Skin epidermis (tissue), 12 donors: ENCODE results near the gene ZNF627.
"Not testable (repeated sequence)": the region's sequence is repeated elsewhere in the genome, so short reads cannot be mapped to it uniquely, and the experiment has no call there.

ENCODE experiments used
- H3K27ac ChIP-seq, 21 experiments: fragments of 200-600 bp; sonication (generic) in 11 of 21; one replicate each; pipeline ENCODE4 v1.5.0; 2020; ENCODE audit warnings: mild to moderate bottlenecking in 3 of 21, inconsistent platforms in 2 of 21, moderate library complexity in 2 of 21
- H3K4me3 ChIP-seq, 7 experiments: fragments of 200-600 bp; sonication (generic) in 2 of 7; one replicate each; pipeline ENCODE4 v1.5.0; 2020; ENCODE audit warnings: inconsistent platforms in 2 of 7, mild to moderate bottlenecking in 2 of 7, moderate library complexity in 1 of 7

ZNF627 gene

DNA sequence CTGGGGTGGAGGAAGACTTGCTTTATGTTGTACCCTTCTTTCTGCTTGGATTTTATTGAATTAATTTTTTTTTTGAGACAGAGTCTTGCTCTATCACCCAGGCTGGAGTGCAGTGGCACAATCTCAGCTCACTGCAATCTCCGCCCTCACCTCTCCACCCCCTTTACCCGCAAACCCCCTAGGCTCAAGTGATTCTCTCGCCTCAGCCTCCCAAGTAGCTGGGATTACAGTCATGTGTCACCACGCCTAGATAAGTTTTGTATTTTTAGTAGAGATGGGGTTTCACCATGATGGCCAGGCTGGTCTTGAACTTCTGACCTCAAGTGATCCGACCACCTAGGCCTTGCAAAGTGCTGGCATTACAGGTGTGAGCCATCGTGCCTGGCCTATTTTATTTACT lies 23.9 kb upstream of the ZNF627 start:
- H3K4me3 ChIP-seq = not testable (repeated sequence)

DNA sequence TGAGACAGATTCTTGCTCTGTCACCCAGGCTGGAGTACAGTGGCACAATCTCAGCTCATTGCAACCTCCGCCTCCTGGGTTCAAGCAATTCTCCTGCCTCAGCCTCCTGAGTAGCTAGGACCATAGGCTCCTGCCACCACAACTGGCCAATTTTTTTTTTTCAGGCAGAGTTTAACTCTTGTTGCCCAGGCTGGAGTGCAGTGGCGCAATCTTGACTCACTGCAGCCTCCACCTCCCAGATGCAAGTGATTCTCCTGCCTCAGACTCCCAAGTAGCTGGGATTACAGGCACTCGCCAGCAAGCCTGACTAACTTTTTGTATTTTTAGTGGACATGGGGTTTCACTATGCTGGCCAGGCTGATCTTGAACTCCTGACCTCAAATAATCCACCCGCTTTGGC lies 23.5 kb upstream of the ZNF627 start:
- H3K4me3 ChIP-seq, H3K27ac ChIP-seq: not testable (repeated sequence)

More for the DNA sequence above, 23.9 kb upstream of the ZNF627 start:
- not testable (repeated sequence) for H3K27ac ChIP-seq

DNA sequence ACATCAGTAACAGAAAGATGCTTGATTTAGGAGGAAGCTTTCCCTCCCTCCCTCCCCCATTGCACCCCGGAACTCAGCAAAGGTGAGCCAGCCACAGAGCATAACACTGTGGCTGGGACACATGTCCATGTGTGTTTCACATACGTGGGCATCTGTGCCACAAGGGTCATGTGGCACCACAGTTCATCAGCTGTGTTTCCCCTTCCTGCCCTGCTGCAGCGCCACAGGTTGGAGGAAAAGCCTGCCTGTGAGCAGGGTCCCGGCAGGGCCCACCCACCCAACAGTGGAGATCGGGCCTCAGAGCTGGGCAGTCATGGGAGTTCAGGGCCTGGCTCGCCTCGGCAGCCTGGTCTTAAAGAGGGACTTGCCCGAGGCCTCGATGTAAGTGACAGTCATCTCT lies 22.6 kb upstream of the ZNF627 start:
- peak overlapping the region in 1 of 21 experiments; percentile 22 for H3K27ac ChIP-seq

DNA sequence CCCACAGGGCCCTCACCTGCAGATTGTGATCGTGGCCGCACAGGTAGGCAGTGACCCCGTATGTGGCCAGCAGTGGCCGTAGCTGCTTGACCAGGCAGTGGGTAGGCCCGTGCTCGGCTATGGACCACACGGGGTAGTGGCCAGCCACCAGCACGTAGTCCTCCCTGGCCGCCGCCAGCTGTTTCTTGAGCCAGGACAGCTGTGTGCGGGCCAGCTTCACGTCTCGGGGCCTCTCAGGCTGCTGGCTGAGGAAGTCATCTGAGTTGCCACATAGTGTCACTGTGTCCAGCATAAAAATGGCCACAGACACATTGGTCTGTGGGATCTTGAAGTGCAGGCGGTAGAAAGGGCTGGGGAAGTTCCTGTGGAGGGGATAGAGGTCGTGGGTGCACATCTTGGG lies 21.1 kb upstream of the ZNF627 start:
- Histone ChIP-seq H3K4me3 (no peak overlapping the region), H3K27ac (peak overlapping the region in 3 of 21 experiments; percentile 9 to 85 (median 81))

More for the DNA sequence above, 22.6 kb upstream of the ZNF627 start:
- H3K4me3 ChIP-seq = no peak overlapping the region

DNA sequence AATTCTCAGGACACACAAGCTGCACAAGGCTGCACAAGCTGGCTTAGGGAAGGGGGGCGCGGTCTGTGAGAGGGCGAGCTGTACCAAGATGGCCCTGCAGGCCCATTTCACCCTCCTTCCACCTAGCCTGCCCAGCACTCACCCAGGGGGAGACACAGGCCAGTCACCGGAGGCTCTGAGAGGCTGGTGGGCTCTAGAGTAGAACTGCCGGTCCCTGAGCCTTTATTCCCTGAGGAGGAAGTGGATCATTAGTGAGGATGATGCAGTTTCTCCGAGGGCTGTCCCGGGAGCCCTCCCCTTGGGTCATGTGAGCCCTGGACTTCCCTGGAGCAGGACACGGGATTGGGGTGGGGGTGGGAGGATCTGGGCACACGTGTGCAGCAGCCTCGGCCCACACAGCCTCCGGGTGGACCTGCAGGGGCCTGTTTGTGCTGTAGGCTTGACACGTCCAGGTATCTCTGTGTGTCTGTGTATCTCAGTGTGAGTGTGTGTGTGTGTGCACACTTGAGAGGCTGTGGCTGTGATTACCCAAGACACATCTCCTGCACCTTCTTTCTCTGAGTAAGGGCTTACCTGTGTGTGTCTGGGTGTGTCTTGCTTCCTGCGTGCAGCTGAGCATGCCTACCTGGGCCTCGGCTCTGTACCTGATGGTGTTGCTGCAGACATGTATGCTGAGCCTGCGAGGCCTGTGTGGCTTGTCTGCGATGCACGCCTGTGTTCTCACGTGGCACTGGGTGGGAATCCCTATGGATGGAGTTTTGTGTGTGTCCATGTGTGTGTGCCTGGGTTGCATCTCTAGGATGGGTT lies 19.6 kb upstream of the ZNF627 start, which contains the start of gene ACP5:
TSS of gene ACP5 (minus strand) at position 195 of the 807 bp plus-strand sequence. CDS start 328 bp downstream, outside the sequence.
- H3K27ac ChIP-seq = peak within 1 kb of the TSS in 20 of 21 experiments; percentile 13 to 88 (median 78)
- peak within 1 kb of the TSS; percentile 29 to 51 (median 42) for H3K4me3 ChIP-seq

DNA sequence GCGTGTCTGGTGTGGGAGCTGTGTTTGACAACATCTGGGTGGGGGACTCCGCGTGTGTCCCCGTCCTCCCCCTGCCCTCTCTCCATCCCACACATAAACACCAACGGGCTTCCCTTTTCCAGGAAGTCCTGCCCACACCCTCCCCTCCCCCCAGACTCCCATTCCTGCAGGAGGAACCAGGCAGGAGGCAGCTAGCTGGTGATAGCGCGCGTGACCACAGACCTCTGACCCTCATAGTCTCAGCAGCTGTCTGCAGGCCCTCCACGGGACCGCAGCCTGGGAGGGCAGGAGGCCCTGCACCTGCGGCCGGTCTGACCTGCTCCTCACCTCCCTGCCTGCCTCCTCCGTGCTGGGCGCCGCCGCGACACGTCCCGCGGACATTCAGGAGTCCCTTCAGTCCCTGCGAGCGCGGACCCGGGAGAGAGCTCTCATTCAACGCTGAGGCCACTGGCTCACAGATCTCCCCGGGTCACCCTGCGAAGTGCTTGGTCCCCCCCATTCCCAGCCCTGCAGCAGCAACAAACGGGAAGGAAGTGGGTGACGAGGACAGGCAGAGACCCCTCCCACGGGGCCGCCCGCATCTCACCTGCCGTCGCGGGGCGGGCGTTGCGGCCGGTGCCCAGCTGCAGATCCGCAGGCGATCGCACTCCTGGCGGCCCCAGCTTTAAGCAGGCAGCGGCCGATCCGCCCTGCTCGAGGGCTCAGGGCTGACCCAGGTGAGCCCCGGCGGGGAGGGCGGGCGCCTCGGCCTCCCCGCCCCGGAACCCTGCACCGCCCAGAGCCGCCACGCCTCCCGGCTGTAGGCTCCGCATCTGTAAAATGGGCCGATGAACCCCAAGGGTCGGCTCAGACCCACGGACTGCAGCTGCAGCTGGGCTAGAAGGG lies 18.8 kb upstream of the ZNF627 start:
- Histone ChIP-seq H3K27ac (peak overlapping the region in 20 of 21 experiments; percentile 13 to 88 (median 78)), H3K4me3 (peak overlapping the region; percentile 29 to 51 (median 42))

DNA sequence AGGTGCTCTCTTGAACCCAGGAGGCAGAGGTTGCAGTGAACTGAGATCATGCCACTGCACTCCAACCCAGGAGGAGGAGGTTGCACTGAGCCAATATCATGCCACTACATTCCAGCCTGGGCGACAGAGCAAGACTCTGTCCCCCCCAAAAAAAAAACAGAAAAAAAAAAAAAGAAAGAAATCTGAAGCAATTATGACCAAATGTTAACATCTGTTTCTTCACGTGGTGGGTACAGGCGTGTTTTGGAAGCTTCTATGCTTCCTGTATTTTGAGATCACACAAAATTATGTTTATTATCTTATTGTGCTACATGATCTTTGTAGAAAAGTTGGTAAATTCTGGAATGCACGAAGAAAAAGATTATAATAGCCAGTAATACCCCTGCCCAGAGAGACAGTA lies 17.2 kb upstream of the ZNF627 start:
- Histone ChIP-seq H3K27ac (peak overlapping the region in 11 of 21 experiments; percentile 11 to 84 (median 75)), H3K4me3 (no peak overlapping the region)

DNA sequence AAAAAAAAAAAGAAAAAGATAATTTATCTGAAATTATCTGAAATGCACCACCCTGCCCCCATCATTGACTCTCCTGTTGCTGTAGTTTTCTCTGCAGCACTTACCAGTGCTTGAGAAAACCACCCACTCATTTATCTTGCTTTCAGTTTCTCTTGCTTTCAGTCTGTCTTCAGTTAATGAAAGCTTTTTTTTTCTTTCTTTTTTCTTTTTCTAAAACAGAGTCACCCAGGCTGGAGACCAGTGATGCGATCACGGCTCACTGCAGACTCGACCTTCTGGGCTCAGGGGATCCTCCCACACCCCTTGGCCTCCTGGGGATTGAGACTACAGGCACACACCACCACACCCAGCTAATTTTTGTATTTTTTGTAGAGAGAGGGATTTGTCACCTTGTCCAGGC lies 15.5 kb upstream of the ZNF627 start:
- Histone ChIP-seq H3K4me3 (no peak overlapping the region), H3K27ac (peak overlapping the region in 16 of 21 experiments; percentile 25 to 84 (median 68))

DNA sequence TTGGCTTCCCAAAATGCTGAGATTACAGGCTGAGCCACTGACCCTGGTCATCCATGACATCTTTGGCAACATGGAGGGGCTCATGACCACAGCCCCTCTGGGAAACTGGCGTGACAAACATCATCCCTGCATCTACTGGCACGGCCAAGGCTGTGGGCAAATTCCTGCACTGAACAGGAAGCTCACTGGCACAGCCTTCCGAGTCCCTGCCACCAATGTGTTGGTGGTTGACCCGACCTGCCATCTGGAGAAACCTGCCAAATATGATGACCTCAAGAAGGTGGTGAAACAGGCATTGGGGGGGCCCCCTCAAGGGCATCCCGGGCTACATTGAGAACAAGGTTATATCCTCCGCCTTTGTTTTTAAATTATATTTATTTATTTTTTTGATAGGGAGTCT lies 11.0 kb upstream of the ZNF627 start:
- Histone ChIP-seq H3K27ac (no peak overlapping the region), H3K4me3 (no peak overlapping the region)

DNA sequence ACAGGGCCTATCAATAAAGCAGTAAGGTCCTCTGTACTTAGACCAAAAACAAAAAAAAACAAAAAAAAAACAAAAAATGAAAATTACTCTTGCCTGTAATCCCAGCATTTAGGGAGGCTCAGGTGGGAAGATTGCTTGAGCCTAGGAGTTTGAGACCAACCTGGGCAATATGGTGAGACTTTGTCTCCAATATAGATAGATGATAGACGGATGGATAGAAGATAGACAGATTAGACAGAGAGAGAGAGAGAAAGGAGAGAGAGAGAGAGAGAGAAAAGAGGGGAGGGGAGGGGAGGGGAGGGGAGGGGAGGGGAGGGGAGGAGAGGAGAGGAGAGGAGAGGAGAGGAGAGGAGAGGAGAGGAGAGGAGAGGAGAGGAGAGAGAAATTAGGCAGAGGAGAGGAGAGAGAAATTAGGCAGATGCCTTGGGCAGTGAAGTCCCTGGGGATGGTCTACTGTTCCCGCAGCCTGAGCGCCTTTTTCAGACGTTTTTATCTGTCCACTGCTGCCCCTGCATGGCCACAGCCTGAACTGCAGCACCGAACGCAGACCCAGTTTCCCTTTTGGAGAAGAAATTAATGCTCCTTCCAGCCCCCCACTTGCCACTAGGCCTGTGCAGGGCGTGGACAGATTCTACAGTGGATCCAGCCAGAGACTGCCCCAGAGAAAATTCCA lies 9.8 kb upstream of the ZNF627 start:
- Histone ChIP-seq H3K27ac (no peak overlapping the region), H3K4me3 (no peak overlapping the region)

DNA sequence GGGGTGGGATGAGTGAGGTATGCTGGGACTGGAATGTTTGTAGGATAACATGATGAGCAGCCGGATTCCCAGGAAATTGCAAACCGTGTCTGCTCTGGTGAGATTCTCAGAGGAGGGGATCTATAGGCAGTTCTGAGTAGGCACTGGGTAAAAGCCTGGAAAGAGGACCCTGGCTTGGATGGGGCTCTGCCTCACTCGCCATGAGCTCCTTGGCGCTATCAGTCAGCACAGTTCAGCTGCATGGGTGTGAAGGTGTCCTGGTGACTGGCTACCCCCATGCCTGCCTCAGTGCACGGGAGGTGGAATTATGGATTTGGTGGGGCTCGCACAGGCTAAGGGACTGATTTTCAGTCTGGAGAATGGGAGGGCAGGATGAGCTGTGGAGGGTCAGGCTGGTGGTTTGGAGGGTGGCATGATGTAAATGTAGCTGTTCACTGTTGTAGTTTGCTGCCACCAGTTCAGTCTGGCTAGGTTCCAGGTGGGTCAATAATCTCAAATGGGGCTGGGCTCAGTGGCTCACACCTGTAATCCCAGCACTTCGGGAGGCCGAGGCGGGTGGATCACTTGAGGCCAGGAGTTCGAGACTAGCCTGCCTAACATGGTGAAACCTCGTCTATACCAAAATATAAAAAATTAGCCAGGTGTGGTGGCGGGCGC lies 9.2 kb upstream of the ZNF627 start:
- H3K27ac ChIP-seq = no peak overlapping the region
- no peak overlapping the region for H3K4me3 ChIP-seq

DNA sequence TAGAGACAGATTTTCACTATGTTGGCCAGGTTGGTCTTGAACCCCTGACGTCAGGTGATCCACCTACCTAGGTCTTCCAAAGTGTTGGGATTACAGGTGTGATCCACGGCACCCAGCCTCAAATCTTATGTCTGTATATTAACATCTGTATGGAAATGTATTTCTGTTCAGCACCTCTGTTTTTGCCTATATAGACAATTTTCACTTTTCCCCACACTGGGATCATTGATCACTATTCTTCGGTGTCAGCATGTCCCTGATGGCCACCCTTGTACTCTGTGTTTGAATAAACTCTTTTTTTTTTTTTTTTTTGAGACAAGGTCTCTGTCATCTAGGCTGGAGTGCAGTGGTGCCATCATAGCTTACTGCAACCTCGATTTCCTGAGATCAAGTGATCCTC lies 3.2 kb upstream of the ZNF627 start:
- no peak overlapping the region for H3K4me3 ChIP-seq
- H3K27ac ChIP-seq = no peak overlapping the region

DNA sequence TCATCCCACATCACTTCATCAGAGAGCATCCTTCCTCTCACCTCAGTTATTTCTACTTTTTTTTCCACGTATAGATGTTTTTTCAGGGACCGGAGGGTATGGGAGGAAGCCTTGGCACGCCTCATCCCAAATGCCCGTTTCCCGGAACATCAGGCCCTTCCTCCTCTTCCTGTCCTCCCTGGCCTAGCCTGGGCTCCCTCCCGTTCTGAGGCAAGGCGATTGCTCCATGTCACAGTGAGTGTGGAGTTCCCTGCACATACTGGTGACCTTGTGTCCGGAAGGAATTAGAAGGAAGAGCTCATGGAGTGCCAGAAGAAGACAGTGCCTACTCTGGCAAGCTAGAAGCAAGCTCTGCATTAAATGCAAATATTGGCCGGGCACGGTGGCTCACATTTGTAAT lies 1.1 kb upstream of the ZNF627 start:
- peak overlapping the region in 3 of 21 experiments; percentile 89 to 95 (median 93) for H3K27ac ChIP-seq
- H3K4me3 ChIP-seq = no peak overlapping the region

DNA sequence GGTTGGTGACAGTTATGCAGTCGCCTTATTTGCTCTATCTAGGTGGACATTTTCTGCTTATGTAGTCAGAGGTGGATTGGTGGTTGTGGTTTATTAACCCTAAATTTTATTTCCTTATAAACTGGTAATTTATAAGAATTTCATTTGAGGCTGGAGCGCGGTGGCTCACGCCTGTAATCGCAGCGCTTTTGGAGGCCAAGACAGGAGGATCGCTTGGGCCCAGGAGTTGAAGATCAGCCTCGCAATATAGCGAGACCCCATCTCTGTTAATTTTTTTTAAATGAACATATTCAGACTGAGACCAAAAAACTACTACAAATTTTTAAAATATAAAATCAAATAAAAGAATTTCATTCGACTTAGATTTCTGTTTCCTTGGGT lies 810 bp downstream of the ZNF627 start:
- H3K4me3 ChIP-seq = peak overlapping the region; percentile 77 to 97 (median 92)
- peak overlapping the region in 17 of 21 experiments; percentile 81 to 98 (median 93) for H3K27ac ChIP-seq

DNA sequence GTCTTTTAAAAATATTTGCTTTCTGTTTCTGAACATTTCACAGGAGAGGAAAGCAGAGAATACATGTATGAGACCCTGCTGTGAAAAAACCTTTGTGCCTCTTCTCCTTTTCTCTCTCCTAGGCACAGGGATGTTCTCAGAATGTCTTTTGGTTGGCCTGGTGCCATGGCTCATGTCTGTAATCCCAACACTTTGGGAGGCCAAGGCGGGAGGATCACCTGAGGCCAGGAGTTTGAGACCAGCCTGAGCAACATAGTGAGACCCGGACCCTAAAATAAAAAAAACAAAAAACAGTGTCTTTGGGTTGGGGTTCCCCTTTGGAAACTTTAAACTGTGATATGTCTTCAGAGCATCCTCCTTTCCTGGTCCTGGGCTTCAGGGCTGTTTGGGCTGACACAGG lies 1.5 kb downstream of the ZNF627 start:
- Histone ChIP-seq H3K4me3 (no peak overlapping the region), H3K27ac (no peak overlapping the region)

DNA sequence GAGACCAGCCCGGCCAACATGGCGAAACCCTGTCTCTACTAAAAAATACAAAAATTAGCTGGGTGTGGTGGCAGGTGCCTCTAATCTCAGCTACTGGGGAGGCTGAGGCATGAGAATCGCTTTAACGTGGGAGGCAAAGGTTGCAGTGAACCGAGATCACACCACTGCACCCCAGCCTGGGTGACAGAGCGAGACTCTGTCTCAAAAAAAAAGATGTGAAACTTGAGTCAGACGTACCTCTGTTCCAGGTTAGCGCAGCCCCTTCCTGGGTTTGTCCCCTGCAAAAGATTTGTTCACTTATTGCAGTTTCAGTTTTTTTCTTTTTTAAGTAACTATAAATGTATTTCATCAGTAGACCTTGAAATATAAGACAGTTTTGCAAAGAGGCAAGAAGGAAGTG lies 2.4 kb downstream of the ZNF627 start:
- H3K27ac ChIP-seq, H3K4me3 ChIP-seq: not testable (repeated sequence)

DNA sequence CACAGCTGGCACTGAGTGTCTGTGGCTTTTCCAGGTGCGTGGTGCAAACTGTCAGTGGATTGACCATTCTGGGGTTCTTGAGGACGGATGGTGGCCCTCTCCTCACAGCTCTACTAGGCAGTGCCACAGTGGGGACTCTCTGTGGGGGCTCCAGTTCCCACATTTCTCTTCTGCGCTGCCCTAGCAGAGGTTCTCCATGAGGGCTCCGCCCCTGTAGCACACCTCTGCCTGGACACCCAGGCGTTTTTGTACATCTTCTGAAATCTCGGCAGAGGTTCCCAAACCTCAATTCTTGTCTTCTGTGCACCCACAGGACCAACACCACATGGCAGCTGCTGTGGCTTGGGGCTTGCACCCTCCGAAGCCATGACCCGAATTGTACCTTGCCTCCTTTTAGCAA lies 9.2 kb downstream of the ZNF627 start:
- no peak overlapping the region for H3K27ac ChIP-seq
- H3K4me3 ChIP-seq = no peak overlapping the region

DNA sequence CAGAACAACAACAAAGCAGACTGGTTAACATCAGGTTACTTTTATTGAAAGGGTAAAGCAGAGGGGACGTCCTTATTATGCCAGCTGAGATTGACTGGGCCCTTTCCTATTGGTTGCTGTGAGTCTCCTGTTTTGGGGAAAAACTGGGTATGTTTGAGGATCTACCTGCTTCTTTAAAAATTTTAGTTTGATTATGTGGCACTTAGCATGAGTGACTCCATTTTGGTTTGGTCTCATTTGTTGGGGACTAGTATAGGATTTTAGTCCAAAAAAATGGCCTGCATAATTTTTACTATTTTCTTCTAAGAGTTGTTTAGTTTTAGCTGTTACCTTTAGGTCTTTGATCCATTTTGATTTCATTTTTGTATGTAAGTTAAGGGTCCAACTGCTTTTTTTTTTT lies 14.4 kb downstream of the ZNF627 start:
- no peak overlapping the region for H3K27ac ChIP-seq

DNA sequence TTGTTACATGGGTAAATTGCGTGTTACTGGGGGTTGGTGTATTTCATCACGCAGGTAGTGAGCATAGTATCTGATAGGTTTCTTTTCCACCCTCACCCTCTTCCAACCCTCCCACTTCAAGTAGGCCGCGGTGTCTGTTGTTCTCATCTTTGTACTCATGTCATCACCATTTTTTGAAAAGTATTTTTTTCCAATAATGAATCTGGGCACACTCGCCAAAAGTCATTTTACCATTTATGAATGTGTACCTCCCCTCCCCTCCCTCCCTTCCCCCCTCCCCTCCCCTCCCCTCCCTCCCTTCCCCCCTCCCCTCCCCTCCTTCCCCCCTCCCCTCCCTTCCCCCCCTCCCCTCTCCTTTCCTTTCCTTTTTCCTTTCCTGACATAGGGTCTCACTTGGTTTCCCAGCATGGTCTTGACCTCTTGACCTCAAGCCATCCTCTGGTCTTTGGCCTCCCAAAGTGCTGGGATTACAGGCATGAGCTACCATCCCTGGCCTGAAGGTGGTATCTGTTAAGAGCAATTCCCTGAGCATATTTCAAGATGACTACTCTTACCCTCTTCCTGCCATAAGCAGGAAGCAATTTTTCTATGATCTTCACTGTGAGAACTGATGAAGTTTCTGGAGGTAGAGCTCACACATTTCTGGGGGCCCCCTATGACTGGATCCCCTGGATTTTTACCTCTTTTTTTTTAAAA lies 15.7 kb downstream of the ZNF627 start:
- Histone ChIP-seq H3K4me3 (no peak overlapping the region), H3K27ac (no peak overlapping the region)

More for the DNA sequence above, 14.4 kb downstream of the ZNF627 start:
- H3K4me3 ChIP-seq = no peak overlapping the region
